Measurements from ENCODE around the gene TRIM71. TPM values are rescaled to one million over a fixed set of nuclear protein-coding genes. Genes with fewer than 3 reads are reported as not detected.
A peak's percentile ranks its signal among the peaks of the same experiment; 100 is the strongest.
"Not testable (repeated sequence)": the region's sequence is repeated elsewhere in the genome, so short reads cannot be mapped to it uniquely, and the experiment has no call there.

Gene TRIM71
- total and polyA plus RNA-seq, 12 donors: 0.07 TPM; not detected in 11

DNA sequence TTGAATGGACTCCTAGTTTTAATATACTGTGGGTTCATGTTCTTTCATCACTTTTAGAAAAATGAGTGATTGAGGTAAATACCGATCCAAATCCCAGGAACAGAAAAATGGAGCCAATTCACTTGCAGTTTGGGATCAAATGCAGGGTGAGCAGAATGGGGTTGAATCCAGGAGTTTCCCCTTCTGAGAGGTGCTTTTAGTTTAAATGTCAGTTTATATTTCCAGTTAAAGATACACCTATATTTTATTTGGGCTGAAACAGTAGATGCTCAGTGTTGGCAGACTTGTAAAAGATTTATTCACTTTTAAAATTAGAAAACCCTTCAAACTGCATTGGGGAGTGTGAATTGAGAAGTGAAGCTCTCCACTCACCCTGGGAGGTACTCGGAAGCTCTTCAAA is 2.6 kb downstream of the TRIM71 start:
- peaks cover 23 to 91% (median 84%) of the 10 kb centered on the region in 7 donors for H3K27me3 ChIP-seq
- WGBS, 2 donors: 77 to 82% methylated on average over 2 of the region's 2 CpGs
- no peak for ATAC-seq

DNA sequence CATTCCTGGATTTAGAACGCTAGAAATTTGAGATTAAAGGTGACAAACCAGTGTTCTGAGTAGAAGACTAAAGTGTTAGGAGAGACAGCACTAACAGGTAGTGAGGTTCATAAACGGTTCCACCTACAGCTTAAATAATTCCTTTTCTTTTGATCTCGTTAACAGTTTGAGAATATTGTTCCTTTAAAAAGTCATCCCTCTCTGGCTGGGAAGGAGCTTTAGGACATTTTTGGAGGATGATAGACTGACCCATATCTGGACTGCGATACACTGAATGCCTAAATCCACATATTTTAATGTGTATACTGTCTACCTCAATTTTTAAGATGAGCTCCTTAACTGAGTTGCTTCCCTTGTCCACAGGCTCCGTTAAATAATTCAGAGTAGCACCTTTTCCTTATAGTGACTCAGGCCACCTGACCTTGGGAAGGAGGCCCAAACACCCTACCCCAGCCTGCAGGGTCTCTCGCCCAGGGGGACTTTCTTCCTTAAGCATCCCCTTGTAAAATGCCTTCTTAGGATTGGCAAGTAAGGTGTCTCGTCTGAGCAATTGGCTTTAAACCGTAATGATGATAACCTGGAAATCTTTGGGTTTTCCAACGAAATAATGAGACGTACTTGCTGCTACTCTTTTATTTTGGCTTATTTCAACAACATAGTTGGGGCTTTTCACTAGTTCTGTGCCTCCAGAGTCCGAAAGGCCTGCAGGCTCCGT is 3.3 kb downstream of the TRIM71 start:
- Histone ChIP-seq H3K4me1 (peaks cover 3 to 25% (median 15%) of the 10 kb centered on the region in 9 donors), H3K9me3 (no peaks in the 10 kb centered on the region), H3K27ac (no peak overlapping the region), H3K36me3 (no peaks in the 10 kb centered on the region), H3K27me3 (peaks cover 23 to 90% (median 83%) of the 10 kb centered on the region in 7 donors), H3K4me3 (peak overlapping the region in 4 of 10 donors; percentile 2 to 25 (median 19))
- WGBS, 2 donors: 59 to 61% methylated on average over 12 of the region's 12 CpGs
- DNase-seq: no peak
- intact Hi-C loops (cut with DNase I): no loop called here
- TF ChIP-seq CTCF (IDR thresholded peaks at IDR 0.05): no peak
- ATAC-seq: no peak

More for the DNA sequence above, 2.6 kb downstream of the TRIM71 start:
- Histone ChIP-seq H3K36me3 (no peaks in the 10 kb centered on the region), H3K9me3 (no peaks in the 10 kb centered on the region), H3K4me1 (peaks cover 3 to 27% (median 15%) of the 10 kb centered on the region in 9 donors), H3K4me3 (no peak overlapping the region), H3K27ac (no peak overlapping the region)
- TF ChIP-seq CTCF (IDR thresholded peaks at IDR 0.05): no peak
- intact Hi-C loops (cut with DNase I): no loop called here
- no peak for DNase-seq

DNA sequence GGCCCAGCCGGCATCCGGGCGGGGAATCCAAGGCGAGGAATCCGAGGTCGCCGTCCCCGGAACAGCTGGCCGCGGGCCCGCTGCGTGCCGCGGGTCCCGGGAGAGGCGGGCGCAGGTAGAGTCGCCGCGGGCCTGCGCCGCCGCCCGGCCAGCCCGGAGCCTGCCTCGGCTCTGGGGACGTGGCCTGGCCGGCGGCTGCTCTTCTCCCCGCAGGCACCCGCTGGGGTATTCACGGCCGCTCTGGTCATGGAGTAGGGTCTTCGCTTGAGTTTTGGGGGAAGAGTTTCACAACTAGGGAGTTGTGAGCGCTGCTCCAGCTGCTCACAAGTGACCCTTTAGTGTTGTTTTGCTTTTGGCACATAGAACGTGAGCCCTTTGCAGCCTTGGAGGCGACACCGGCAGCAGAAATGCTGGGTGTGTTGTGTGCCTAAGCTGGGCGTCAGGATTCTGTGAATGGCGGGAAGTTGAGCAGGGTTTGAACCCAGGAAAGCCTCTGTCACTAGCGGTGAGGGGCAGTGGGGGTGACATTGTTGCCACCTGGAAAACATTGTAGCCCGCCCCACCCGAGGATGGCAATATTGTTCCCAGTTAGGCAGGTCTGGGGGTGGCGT is 4.0 kb downstream of the TRIM71 start:
- peak overlapping the region in 4 of 10 donors; percentile 2 to 25 (median 19) for H3K4me3 ChIP-seq
- ATAC-seq (peak in 3 of 8 donors; percentile 44 to 70 (median 55)), DNase-seq (peak in 1 of 2 donors; percentile 22)
- H3K36me3 ChIP-seq: no peaks in the 10 kb centered on the region
- no peak overlapping the region for H3K27ac ChIP-seq
- peaks cover 3 to 18% (median 12%) of the 10 kb centered on the region in 9 donors for H3K4me1 ChIP-seq
- TF ChIP-seq CTCF (IDR thresholded peaks at IDR 0.05): no peak
- no peaks in the 10 kb centered on the region for H3K9me3 ChIP-seq
- 18 to 26% methylated on average over 43 to 44 of the region's 44 CpGs for whole genome bisulfite sequencing, 2 donors
- intact Hi-C loops (cut with DNase I): no loop called here
- H3K27me3 ChIP-seq: peaks cover 23 to 84% (median 77%) of the 10 kb centered on the region in 7 donors

GRCh38 chr3:32822609-32823498 is 5.1 kb downstream of the TRIM71 start:
- Histone ChIP-seq H3K9me3 (no peaks in the 10 kb centered on the region), H3K36me3 (no peaks in the 10 kb centered on the region), H3K4me1 (peaks cover 0 to 10% (median 4%) of the 10 kb centered on the region in 9 donors), H3K27ac (no peak overlapping the region), H3K27me3 (peaks cover 23 to 77% (median 67%) of the 10 kb centered on the region in 7 donors), H3K4me3 (no peak overlapping the region)
- intact Hi-C loops (cut with DNase I): no loop called here
- no peak for TF ChIP-seq CTCF (IDR thresholded peaks at IDR 0.05)
- 91 to 92% methylated on average over 5 of the region's 5 CpGs for WGBS, 2 donors
- DNase-seq (no peak), ATAC-seq (no peak)

GRCh38 chr3:32823641-32824184 is 5.9 kb downstream of the TRIM71 start:
- 95 to 96% methylated on average over 21 of the region's 21 CpGs for WGBS, 2 donors
- intact Hi-C loops (cut with DNase I); H3K4me1 ChIP-seq; H3K36me3 ChIP-seq; H3K9me3 ChIP-seq; DNase-seq; ATAC-seq; H3K27ac ChIP-seq; H3K4me3 ChIP-seq: not testable (repeated sequence)
- peaks cover 14 to 73% (median 60%) of the 10 kb centered on the region in 7 donors for H3K27me3 ChIP-seq

Data from heart right ventricle (tissue), 16 donors.